Stomach smooth muscle (tissue), 2 donors: ENCODE results near the gene PTPRM.

Experiments
- H3K27ac ChIP-seq: one replicate; pipeline ENCODE4 v1.7.0; 2013; ENCODE audit warnings: mild to moderate bottlenecking, low read length, inconsistent platforms
- H3K27me3 ChIP-seq, 2 donors: one replicate each; pipeline ENCODE4 v1.7.0; 2013; ENCODE audit warnings: low read length in 2 of 2; ENCODE audit not compliant: insufficient read depth in 2 of 2, control insufficient read depth in 1 of 2
- H3K36me3 ChIP-seq, 2 donors: one replicate each; pipeline ENCODE4 v1.7.0; 2013; ENCODE audit warnings: low read length in 2 of 2; ENCODE audit not compliant: control insufficient read depth in 2 of 2, insufficient read depth in 2 of 2
- H3K4me1 ChIP-seq: one replicate; pipeline ENCODE4 v1.7.0; 2013; ENCODE audit warnings: low read length; ENCODE audit not compliant: control insufficient read depth, insufficient read depth
- H3K4me3 ChIP-seq, 2 donors: one replicate each; pipeline ENCODE4 v1.7.0; 2013; ENCODE audit warnings: low read length in 2 of 2
- H3K9ac ChIP-seq, 2 donors: one replicate each; pipeline ENCODE4 v1.7.0; 2013; ENCODE audit warnings: low read length in 2 of 2, mild to moderate bottlenecking in 1 of 2
- H3K9me3 ChIP-seq, 2 donors: one replicate each; pipeline ENCODE4 v1.7.0; 2013; ENCODE audit warnings: low read length in 2 of 2; ENCODE audit not compliant: control insufficient read depth in 2 of 2
- donor health status: healthy.
- donor health status: Pancreatic carcinoma.

PTPRM gene

DNA sequence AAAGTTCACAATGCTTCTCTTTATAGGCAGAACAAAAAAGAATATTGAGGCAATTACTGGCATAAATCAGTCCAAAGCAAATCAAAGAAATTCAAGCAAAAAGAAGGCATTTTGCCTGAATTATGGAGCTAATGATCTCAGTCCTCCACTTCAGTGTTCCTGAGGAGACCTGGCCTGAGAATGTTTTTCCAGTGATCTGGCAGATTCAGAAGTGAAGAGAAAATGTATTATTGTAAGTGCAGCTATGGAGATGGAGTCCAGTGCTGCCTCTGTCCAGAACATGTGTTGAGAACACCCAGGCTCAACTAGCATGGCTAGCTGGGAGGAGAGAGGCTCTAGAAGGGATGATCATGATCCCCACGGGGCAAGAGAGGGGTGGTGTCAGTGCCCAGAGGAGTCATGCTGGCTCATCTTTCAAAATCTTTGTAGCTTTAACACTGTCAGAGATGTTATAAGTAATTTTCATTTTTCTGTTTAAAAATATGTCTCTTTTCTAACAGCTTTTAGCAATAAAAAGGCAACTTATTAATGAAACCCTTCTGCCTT is 675.1 kb downstream of the PTPRM start:
- Histone ChIP-seq H3K27me3 (no peaks in the 10 kb centered on the region), H3K36me3 (no peaks in the 10 kb centered on the region), H3K4me3 (no peak overlapping the region), H3K9me3 (no peaks in the 10 kb centered on the region), H3K4me1 (no peaks in the 10 kb centered on the region), H3K9ac (no peak overlapping the region), H3K27ac (no peak overlapping the region)

DNA sequence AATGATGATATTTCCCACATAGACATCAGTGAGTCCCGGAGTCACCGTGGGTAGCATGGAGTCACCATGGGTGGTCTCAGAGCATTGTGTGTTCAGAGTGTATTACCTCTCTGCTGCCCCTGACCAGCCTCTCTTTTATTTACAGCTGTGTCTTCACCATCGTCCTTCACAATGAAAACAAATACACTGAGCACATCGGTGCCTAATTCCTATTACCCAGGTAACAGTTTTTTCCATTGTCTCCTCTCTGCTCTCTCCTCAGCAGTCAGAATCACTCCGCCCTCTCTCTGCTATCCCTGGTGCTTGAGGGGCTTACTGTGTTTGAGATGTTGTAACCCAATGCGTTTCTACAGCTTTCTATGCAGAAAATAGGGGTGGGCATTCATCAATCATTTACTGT is 680.6 kb downstream of the PTPRM start:
- H3K9ac ChIP-seq = no peak overlapping the region
- H3K27ac ChIP-seq = no peak overlapping the region
- H3K27me3 ChIP-seq = no peaks in the 10 kb centered on the region
- H3K36me3 ChIP-seq = peaks cover 0 to 3% of the 10 kb centered on the region in 2 donors
- no peaks in the 10 kb centered on the region for H3K4me1 ChIP-seq
- no peak overlapping the region for H3K4me3 ChIP-seq
- H3K9me3 ChIP-seq = no peaks in the 10 kb centered on the region

DNA sequence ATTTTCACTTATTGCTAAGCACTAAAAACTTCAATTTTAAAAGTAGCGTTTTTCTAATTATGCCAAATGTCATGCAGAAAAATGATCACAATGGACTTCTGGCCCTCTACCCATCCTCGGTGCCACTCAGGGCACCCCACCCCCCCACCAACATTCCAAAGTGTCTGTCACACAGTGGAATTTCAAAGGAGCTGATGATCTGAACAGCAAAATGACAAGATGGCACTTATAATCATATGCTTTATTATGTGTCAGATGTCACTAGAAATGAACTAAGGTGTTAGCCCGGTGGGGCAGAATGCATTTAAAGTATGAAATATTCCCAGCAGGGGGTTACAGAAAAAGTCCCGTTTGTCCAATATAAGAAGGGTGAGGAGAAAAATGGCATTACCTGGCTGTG is 681.5 kb downstream of the PTPRM start:
- Histone ChIP-seq H3K9me3 (no peaks in the 10 kb centered on the region), H3K27me3 (no peaks in the 10 kb centered on the region), H3K4me1 (no peaks in the 10 kb centered on the region), H3K27ac (no peak overlapping the region), H3K36me3 (peaks cover 0 to 3% of the 10 kb centered on the region in 2 donors), H3K9ac (no peak overlapping the region), H3K4me3 (no peak overlapping the region)

DNA sequence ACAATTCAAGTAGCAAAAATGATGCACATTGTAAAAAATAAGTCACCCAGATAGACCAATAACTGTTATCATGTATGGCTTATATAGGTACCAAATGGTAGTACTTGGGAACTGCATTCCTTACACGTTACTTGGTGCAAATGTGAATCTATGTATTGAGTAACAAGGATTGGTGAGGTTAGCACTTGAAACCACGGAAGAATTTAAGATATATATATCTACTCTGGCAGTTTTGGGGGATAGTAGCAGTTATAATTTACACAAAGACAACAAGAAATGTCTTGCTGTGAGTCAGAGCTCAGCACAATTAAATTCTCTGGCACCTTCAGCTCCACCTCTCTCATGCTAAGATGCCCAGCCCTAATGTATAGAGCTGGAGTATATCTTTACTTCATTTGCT is 682.7 kb downstream of the PTPRM start:
- Histone ChIP-seq H3K27ac (no peak overlapping the region), H3K36me3 (peaks cover 0 to 3% of the 10 kb centered on the region in 2 donors), H3K4me1 (no peaks in the 10 kb centered on the region), H3K27me3 (no peaks in the 10 kb centered on the region), H3K9ac (no peak overlapping the region), H3K4me3 (no peak overlapping the region), H3K9me3 (no peaks in the 10 kb centered on the region)

DNA sequence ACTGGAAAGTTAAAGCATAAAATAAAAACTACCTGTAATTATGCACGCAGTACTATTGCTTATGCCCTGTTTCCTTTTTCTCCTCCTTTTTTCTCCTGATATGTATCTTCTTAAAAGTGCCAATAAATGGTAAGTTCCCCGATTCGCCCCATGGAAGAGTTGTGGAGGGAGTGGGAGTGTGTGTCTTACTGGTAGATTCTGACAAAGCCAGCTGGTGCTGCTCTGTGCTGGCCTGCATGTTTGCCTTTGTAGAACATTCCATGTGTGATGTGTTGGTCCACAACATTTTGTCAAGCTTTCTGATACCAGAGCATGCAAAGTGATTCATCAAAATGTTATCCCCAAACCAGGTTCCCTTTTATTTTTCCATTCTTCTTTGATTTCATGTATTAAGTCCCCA is 685.3 kb downstream of the PTPRM start:
- Histone ChIP-seq H3K4me3 (no peak overlapping the region), H3K27ac (no peak overlapping the region), H3K27me3 (no peaks in the 10 kb centered on the region), H3K36me3 (peaks cover 0 to 3% of the 10 kb centered on the region in 2 donors), H3K9me3 (no peaks in the 10 kb centered on the region), H3K4me1 (no peaks in the 10 kb centered on the region), H3K9ac (no peak overlapping the region)

DNA sequence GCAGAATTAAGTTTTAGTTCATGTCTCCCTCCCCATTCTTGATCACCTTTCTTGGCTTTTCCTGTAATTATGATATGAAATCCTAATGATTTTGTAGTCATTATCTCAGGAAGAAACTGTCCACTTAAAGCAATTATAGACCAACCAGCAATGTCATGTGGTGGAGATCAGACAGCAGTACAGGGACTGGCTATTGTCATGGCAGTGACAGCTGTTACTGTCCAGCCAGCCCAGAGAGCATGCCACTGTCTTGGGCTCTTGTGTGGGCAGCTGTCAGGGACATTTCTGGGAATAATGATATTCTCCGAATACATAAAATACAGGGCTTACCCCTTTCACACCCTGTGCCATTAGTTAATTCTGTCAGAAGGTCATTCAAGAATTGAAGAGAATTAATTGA is 686.8 kb downstream of the PTPRM start:
- H3K36me3 ChIP-seq = peaks cover 0 to 3% of the 10 kb centered on the region in 2 donors

DNA sequence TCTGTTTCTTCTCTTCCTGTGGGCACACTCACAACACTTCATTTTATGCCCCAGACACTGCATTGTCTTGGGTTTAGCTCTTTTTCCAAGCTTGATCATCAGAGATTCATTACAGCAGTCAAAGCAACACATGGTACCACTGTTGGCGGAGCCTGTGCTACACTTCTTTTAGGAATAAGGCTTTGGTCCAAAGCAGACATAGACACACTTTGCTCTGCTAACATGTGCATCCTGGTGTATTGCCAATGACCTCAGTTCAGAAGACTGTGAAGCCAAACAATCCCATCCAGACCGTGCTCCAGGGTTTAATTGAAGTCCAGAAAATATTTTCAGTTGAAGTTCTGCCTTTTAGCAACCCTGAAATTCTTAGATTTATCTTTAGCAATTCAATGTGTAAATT is 687.5 kb downstream of the PTPRM start:
- Histone ChIP-seq H3K36me3 (peaks cover 0 to 3% of the 10 kb centered on the region in 2 donors), H3K27ac (no peak overlapping the region), H3K9me3 (no peaks in the 10 kb centered on the region), H3K27me3 (no peaks in the 10 kb centered on the region), H3K4me3 (no peak overlapping the region), H3K9ac (no peak overlapping the region), H3K4me1 (no peaks in the 10 kb centered on the region)

More for the DNA sequence above, 686.8 kb downstream of the PTPRM start:
- Histone ChIP-seq H3K9me3 (no peaks in the 10 kb centered on the region), H3K9ac (no peak overlapping the region), H3K27ac (no peak overlapping the region), H3K4me1 (no peaks in the 10 kb centered on the region), H3K4me3 (no peak overlapping the region), H3K27me3 (no peaks in the 10 kb centered on the region)

DNA sequence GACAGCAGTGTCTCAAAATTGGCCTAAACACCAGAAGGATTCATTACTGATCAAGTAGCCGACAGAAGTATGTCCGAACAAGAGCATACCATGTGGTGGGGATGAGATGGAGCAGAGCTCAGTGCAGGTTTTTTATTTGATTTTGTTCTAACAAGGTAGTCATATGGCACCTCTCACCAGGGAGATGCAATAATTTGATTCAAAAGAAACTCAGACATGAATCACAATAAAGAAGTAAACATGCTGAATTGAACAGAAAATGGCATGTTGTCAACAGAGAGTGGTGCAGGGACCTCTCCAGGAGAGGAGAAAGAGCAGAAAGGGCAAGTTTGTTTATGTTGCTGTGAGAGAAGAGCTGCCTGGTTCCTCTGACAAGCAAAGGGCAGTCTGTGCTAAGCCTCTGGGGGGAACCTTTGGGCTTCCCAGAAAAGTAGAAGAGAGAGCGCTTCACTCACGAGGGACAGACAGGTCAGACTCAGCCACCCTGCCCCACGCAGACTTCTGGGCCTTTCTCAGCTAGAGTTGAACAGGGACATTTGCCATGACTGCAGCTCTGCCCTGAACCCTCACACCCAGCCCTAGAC is 690.8 kb downstream of the PTPRM start:
- no peaks in the 10 kb centered on the region for H3K4me1 ChIP-seq
- no peak overlapping the region for H3K4me3 ChIP-seq
- no peak overlapping the region for H3K27ac ChIP-seq
- no peak overlapping the region for H3K9ac ChIP-seq
- no peaks in the 10 kb centered on the region for H3K9me3 ChIP-seq
- H3K27me3 ChIP-seq = no peaks in the 10 kb centered on the region
- peaks cover 0 to 5% of the 10 kb centered on the region in 2 donors for H3K36me3 ChIP-seq

DNA sequence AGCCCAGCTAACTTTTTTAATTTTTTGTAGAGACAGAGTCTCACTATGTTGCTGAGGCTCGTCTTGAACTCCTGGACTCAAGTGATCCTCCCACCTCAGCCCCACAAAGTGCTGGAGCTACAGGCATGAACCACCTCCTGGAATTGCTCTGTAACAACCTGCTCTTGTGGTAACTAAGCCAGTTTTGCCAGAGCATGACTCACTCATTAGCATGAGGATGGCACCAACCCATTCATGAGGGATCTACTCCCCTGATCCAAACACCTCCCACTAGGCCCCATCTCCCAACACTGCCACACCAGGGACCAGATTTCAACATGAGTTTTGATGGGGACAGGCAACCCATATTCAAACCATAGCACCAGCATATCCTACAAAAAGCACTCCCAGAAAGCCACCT is 693.2 kb downstream of the PTPRM start:
- Histone ChIP-seq H3K27me3 (no peaks in the 10 kb centered on the region), H3K9ac (no peak overlapping the region), H3K9me3 (no peaks in the 10 kb centered on the region), H3K4me3 (no peak overlapping the region), H3K36me3 (peaks cover 0 to 5% of the 10 kb centered on the region in 2 donors), H3K27ac (no peak overlapping the region), H3K4me1 (no peaks in the 10 kb centered on the region)

DNA sequence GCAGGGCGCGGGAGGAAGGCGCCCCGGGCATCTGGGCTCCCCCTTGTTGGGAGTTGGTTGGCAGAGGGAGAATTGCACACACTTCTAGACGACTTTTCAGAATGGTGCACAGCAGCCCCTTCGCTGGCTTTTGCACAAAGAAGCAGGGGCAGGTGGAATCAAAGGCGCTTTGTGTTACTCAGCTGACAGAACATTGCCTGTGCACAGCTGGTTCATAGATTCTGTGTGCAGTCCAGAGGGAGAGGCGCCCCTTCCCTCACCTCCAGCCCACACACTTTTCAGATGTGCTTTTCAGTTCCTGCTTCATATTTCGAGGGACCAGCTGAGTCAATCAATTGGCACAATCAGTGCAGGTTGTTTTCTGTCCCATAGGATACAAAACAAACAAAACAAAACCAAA is 693.7 kb downstream of the PTPRM start:
- Histone ChIP-seq H3K36me3 (peaks cover 0 to 5% of the 10 kb centered on the region in 2 donors), H3K9ac (no peak overlapping the region), H3K27ac (no peak overlapping the region), H3K9me3 (no peaks in the 10 kb centered on the region), H3K4me1 (no peaks in the 10 kb centered on the region), H3K4me3 (no peak overlapping the region), H3K27me3 (no peaks in the 10 kb centered on the region)

DNA sequence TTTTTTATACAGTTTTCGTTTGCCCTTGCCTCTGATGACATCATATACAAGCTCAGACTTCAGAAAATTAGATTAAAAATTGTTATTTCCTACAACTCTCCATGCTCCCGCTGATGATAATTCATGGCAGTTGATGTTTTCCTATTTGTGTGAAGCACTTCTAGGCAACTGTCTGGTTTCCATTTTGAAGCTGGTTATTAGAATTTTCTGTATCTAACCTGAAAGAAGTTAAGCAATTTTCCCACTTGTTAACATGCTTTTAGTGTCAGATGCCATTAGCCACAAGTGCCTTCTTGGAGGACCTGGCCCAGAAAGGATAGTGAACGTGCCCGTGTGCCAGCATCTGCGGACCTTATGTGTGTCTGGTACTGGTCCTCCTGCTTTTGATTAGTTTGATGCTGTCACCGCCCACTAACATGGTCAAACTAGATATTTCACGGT is 694.6 kb downstream of the PTPRM start:
- H3K27me3 ChIP-seq = no peaks in the 10 kb centered on the region
- no peaks in the 10 kb centered on the region for H3K4me1 ChIP-seq
- H3K9me3 ChIP-seq = no peaks in the 10 kb centered on the region

More for the DNA sequence above, 694.6 kb downstream of the PTPRM start:
- Histone ChIP-seq H3K36me3 (peaks cover 0 to 5% of the 10 kb centered on the region in 2 donors), H3K27ac (no peak overlapping the region), H3K9ac (no peak overlapping the region), H3K4me3 (no peak overlapping the region)
